GM18517 (cell line): Measurements from ENCODE around the gene PLEKHM1.

ENCODE experiments used
- ATAC-seq: cut with Tn5 transposase; IDR thresholded peaks from one replicate; pipeline ENCODE4 v1.9.1; 2021; ENCODE audit warnings: mild to moderate bottlenecking, moderate library complexity; ENCODE audit not compliant: unreplicated experiment

The PLEKHM1 gene

GRCh38 chr17:45404870-45405249 lies 85.7 kb downstream of the PLEKHM1 start:
- no peak for ATAC-seq

GRCh38 chr17:45403906-45404490 lies 86.5 kb downstream of the PLEKHM1 start:
- ATAC-seq: no peak

- ATAC-seq: no peak
Observed at GRCh38 chr17:45402916-45403315, 87.6 kb downstream of the PLEKHM1 start.

GRCh38 chr17:45398800-45399199 lies 91.7 kb downstream of the PLEKHM1 start:
- no peak for ATAC-seq

GRCh38 chr17:45397796-45398195 lies 92.7 kb downstream of the PLEKHM1 start:
- no peak for ATAC-seq

- ATAC-seq: no peak
Observed at GRCh38 chr17:45396496-45397205, 93.9 kb downstream of the PLEKHM1 start.

GRCh38 chr17:45395569-45396415 lies 94.7 kb downstream of the PLEKHM1 start:
- no peak for ATAC-seq

- no peak for ATAC-seq
Observed at GRCh38 chr17:45394913-45395568, 95.5 kb downstream of the PLEKHM1 start.

- ATAC-seq: no peak
Observed at GRCh38 chr17:45394564-45394912, 96.0 kb downstream of the PLEKHM1 start.

GRCh38 chr17:45394091-45394490 lies 96.4 kb downstream of the PLEKHM1 start:
- no peak for ATAC-seq

GRCh38 chr17:45393411-45393810 lies 97.1 kb downstream of the PLEKHM1 start:
- no peak for ATAC-seq

- no peak for ATAC-seq
Observed at GRCh38 chr17:45391918-45392317, 98.6 kb downstream of the PLEKHM1 start.

- no peak for ATAC-seq
Observed at GRCh38 chr17:45391291-45391690, 99.2 kb downstream of the PLEKHM1 start.

- ATAC-seq: no peak
Observed at GRCh38 chr17:45389354-45389753, 101.2 kb downstream of the PLEKHM1 start.

- ATAC-seq: no peak
Observed at GRCh38 chr17:45388604-45389325, 101.8 kb downstream of the PLEKHM1 start.

GRCh38 chr17:45387739-45388138 lies 102.8 kb downstream of the PLEKHM1 start:
- ATAC-seq: no peak

GRCh38 chr17:45386178-45386577 lies 104.3 kb downstream of the PLEKHM1 start:
- no peak for ATAC-seq
